ENCODE results near the gene C1orf174.

GRCh38 chr1:3841491-3841890 is 58.6 kb downstream of the C1orf174 start:
- TF ChIP-seq POLR2A (IDR thresholded peaks at IDR 0.05): no peak
- no peak for TF ChIP-seq CTCF (IDR thresholded peaks at IDR 0.05)
